HG02870 (cell line): Measurements from ENCODE around the gene OPA1.
A peak's percentile ranks its signal among the peaks of the same experiment; 100 is the strongest.

ENCODE experiments used
- ATAC-seq: cut with Tn5 transposase; IDR thresholded peaks from one replicate; pipeline ENCODE4 v1.9.1; 2021; ENCODE audit warnings: mild to moderate bottlenecking, moderate library complexity; ENCODE audit not compliant: unreplicated experiment

OPA1 gene

GRCh38 chr3:193732391-193732790 lies 139.4 kb downstream of the OPA1 start:
- ATAC-seq: no peak

GRCh38 chr3:193732827-193733226 lies 139.8 kb downstream of the OPA1 start:
- no peak for ATAC-seq

- ATAC-seq: no peak
Observed at GRCh38 chr3:193734737-193735366, 141.8 kb downstream of the OPA1 start.

- no peak for ATAC-seq
Observed at GRCh38 chr3:193735850-193736249, 142.8 kb downstream of the OPA1 start.

- no peak for ATAC-seq
Observed at GRCh38 chr3:193736616-193737015, 143.6 kb downstream of the OPA1 start.

GRCh38 chr3:193737191-193737751 lies 144.3 kb downstream of the OPA1 start:
- no peak for ATAC-seq

- ATAC-seq: peak; percentile 81
Observed at GRCh38 chr3:193742628-193743027, 149.6 kb downstream of the OPA1 start.

GRCh38 chr3:193743702-193744047 lies 150.7 kb downstream of the OPA1 start:
- ATAC-seq: peak; percentile 56

- no peak for ATAC-seq
Observed at GRCh38 chr3:193744048-193744821, 151.2 kb downstream of the OPA1 start.

- ATAC-seq: no peak
Observed at GRCh38 chr3:193744822-193745684, 152.0 kb downstream of the OPA1 start.

GRCh38 chr3:193746832-193747231 lies 153.8 kb downstream of the OPA1 start:
- ATAC-seq: no peak
